Hepatocyte (in vitro differentiated cells): ENCODE data around the gene ISM2. TPM values are rescaled to one million over a fixed set of nuclear protein-coding genes. Genes with fewer than 3 reads are reported as not detected.
A peak's percentile ranks its signal among the peaks of the same experiment; 100 is the strongest.

Experiments
- DNase-seq: peaks from one replicate; pipeline ENCODE4 v3.0.0-alpha.2; 2016; ENCODE audit warnings: low spot score
- H2AFZ ChIP-seq: fragments of 200-600 bp; sonication (generic); 2 replicates; pipeline ENCODE4 v1.6.0; 2016; ENCODE audit warnings: antibody characterized with exemption, mild to moderate bottlenecking
- H3K27ac ChIP-seq: fragments of 200-600 bp; sonication (generic); 2 replicates; pipeline ENCODE4 v1.5.1; 2016; ENCODE audit warnings: mild to moderate bottlenecking
- H3K27me3 ChIP-seq: fragments of 200-600 bp; sonication (generic); 2 replicates; pipeline ENCODE4 v1.6.1; 2016
- H3K36me3 ChIP-seq: fragments of 200-600 bp; sonication (generic); replicated peaks from 2 replicates; pipeline ENCODE4 v1.5.1; 2016; ENCODE audit warnings: low read depth; ENCODE audit not compliant: insufficient read depth
- H3K4me1 ChIP-seq: fragments of 200-600 bp; sonication (generic); 2 replicates; pipeline ENCODE4 v1.5.1; 2016; ENCODE audit warnings: mild to moderate bottlenecking, moderate library complexity; ENCODE audit not compliant: insufficient read depth
- H3K4me2 ChIP-seq: fragments of 200-600 bp; sonication (generic); 2 replicates; pipeline ENCODE4 v1.6.0; 2016
- H3K4me3 ChIP-seq: fragments of 200-600 bp; sonication (generic); 2 replicates; pipeline ENCODE4 v1.5.1; 2016; ENCODE audit warnings: mild to moderate bottlenecking
- H3K79me2 ChIP-seq: fragments of 200-600 bp; sonication (generic); 2 replicates; pipeline ENCODE4 v1.6.0; 2017; ENCODE audit warnings: mild to moderate bottlenecking
- H3K9me2 ChIP-seq: fragments of 200-600 bp; sonication (generic); replicated peaks from 2 replicates; pipeline ENCODE4 v1.6.0; 2017; ENCODE audit warnings: mild to moderate bottlenecking; ENCODE audit not compliant: insufficient read depth
- H3K9me3 ChIP-seq: fragments of 200-600 bp; sonication (generic); 2 replicates; pipeline ENCODE4 v1.5.1; 2016; ENCODE audit warnings: low read depth, mild to moderate bottlenecking
- H4K20me1 ChIP-seq: fragments of 200-600 bp; sonication (generic); 2 replicates; pipeline ENCODE4 v1.6.0; 2016; ENCODE audit warnings: mild to moderate bottlenecking; ENCODE audit not compliant: insufficient read depth, poor library complexity, severe bottlenecking
- EZH2 ChIP-seq: fragments of 200-600 bp; sonication (generic); IDR thresholded peaks from 2 replicates; pipeline ENCODE4 v1.6.1; 2016; ENCODE audit warnings: antibody characterized with exemption, mild to moderate bottlenecking, borderline replicate concordance
- EZH2phosphoT487 ChIP-seq: fragments of 200-600 bp; sonication (generic); IDR thresholded peaks from one replicate; pipeline ENCODE4 v1.6.1; 2018; ENCODE audit warnings: antibody characterized with exemption, mild to moderate bottlenecking, low read depth, moderate library complexity; ENCODE audit not compliant: unreplicated experiment, severe bottlenecking
- WGBS: methylation state at CpG from one replicate; pipeline ENCODE4 v1.1.6; 2016; ENCODE audit warnings: low lambda C conversion rate; ENCODE audit errors: missing lambda C conversion rate; 5-methylcytosine and 5-hydroxymethylcytosine counted together
- polyA plus RNA-seq: library from polyadenylated mRNA; unstranded; fragments of >200 nt; fragmentation: Nextera tagmentation; extraction: Ambion mirVana; gene quantifications from 2 replicates; pipeline ENCODE4 v1.2.1, GENCODE V29; 2016
- total RNA-seq: library from RNA; depleted of rRNA; stranded (reverse); fragments of >200 nt; gene quantifications from 2 replicates; pipeline ENCODE4 v1.2.3, GENCODE V29; 2014
- TF ChIP-seq, protein P1 (sequence below): fragments of 200-600 bp; sonication (generic); IDR thresholded peaks from 2 replicates; pipeline ENCODE4 v1.5.1; 2016; ENCODE audit warnings: antibody characterized with exemption, mild to moderate bottlenecking; ENCODE audit not compliant: poor library complexity

ISM2 gene
- total and polyA plus RNA-seq, 2 experiments from 2014 or later, result 5.1 to 6.3 TPM

DNA sequence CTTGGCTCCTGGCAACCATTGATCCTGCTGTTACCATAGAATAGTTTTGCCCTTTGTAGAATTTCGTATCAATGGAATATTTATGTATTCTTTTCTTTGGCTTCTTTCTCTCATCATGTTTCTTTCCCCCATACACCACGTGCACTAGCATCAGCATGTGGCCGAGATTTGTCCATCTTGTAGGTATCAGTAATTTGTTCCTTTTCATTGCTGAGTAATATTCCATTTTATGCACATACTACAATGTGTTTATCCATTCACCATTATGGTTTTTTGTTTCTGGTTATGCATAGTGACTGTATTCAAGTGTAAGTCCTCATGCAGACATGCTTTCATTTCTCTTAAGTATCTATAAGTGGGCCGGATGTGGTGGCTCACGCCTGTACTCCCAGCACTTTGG is 4.5 kb upstream of the ISM2 start:
- Histone ChIP-seq H3K9me3 (no peaks in the 10 kb centered on the region), H3K79me2 (no peaks in the 10 kb centered on the region), H3K36me3 (no peaks in the 10 kb centered on the region), H3K4me3 (no peak overlapping the region), H2AFZ (no peak overlapping the region), H4K20me1 (no peaks in the 10 kb centered on the region), H3K9me2 (no peaks in the 10 kb centered on the region), H3K27ac (no peak overlapping the region), H3K27me3 (peaks cover 24% of the 10 kb centered on the region), H3K4me1 (no peaks in the 10 kb centered on the region), H3K4me2 (no peak overlapping the region)
- TF ChIP-seq EZH2, result no peak
- TF ChIP-seq EZH2phosphoT487, result no peak
- TF ChIP-seq, protein P1, sequence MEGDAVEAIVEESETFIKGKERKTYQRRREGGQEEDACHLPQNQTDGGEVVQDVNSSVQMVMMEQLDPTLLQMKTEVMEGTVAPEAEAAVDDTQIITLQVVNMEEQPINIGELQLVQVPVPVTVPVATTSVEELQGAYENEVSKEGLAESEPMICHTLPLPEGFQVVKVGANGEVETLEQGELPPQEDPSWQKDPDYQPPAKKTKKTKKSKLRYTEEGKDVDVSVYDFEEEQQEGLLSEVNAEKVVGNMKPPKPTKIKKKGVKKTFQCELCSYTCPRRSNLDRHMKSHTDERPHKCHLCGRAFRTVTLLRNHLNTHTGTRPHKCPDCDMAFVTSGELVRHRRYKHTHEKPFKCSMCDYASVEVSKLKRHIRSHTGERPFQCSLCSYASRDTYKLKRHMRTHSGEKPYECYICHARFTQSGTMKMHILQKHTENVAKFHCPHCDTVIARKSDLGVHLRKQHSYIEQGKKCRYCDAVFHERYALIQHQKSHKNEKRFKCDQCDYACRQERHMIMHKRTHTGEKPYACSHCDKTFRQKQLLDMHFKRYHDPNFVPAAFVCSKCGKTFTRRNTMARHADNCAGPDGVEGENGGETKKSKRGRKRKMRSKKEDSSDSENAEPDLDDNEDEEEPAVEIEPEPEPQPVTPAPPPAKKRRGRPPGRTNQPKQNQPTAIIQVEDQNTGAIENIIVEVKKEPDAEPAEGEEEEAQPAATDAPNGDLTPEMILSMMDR, result no peak
- WGBS, result 98% methylated on average over 5 of the region's 5 CpGs
- no peak for DNase-seq

DNA sequence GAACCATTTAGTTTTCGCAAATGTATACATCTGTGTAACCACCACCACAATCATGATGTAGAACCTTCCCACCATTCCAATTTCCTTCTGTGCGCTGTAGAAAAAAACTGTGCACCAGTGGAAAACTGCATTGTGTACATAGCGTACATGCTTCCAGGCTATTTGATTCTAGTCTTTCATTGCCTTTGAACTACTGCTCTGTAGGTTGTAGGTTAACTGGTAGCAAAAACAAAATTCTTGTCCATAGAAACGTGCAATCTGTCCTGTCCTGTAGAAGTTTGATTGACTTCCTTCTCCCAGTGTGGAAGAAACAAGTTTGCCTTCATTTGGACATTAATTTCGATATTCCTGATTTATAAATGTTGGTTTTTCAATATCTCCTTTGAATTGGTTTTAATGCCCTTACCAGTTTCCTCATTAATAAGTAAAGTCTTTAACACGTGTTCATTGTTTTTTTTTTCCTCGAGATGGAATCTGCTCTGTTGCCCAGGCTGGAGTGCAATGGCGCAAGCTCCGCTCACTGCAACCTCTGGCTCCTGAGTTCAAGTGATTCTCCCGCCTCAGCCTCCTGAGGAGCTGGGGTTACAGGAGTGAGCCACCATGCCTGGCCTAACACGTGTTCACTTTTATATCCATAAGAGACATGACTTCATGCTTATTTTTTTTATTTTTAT is 3.6 kb upstream of the ISM2 start:
- TF ChIP-seq, protein P1, result no peak
- TF ChIP-seq EZH2phosphoT487 (no peak), EZH2 (no peak)
- Histone ChIP-seq H3K4me2 (no peak overlapping the region), H3K27ac (no peak overlapping the region), H3K27me3 (peaks cover 29% of the 10 kb centered on the region), H3K9me3 (no peaks in the 10 kb centered on the region), H3K36me3 (no peaks in the 10 kb centered on the region), H3K4me1 (no peaks in the 10 kb centered on the region), H3K79me2 (no peaks in the 10 kb centered on the region), H3K4me3 (no peak overlapping the region), H2AFZ (no peak overlapping the region), H3K9me2 (no peaks in the 10 kb centered on the region), H4K20me1 (no peaks in the 10 kb centered on the region)
- WGBS, result 86% methylated on average over 11 of the region's 11 CpGs
- no peak for DNase-seq

DNA sequence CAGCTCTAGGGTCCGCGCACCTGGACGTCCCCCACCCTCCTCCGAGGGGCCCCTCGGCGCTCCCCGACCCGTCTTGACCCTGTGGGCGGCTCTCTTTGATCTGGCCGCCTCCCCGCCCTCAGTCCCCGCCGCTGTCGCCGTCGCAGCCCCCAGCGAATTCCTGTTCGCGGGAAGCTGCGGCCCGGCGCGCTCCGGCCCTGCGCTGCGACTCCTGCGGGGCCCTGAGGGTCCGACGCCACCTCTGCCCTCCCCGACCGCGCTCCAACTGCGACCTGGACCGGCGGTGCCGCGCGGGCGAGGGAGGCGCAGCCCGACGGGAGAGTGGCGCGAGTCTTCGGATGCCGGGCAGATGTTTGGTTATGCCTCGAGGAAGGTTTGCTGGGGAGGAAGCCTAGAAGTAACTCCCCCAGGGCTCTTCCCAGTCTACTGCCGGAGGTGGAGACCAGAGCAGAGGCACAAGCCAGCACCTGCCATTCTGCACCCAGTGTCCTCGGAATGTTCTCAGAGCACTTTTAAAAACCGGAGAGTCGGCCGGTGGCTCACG is 440 bp upstream of the ISM2 start:
- Histone ChIP-seq H2AFZ (peak overlapping the region; percentile 92), H3K27ac (no peak overlapping the region)

DNA sequence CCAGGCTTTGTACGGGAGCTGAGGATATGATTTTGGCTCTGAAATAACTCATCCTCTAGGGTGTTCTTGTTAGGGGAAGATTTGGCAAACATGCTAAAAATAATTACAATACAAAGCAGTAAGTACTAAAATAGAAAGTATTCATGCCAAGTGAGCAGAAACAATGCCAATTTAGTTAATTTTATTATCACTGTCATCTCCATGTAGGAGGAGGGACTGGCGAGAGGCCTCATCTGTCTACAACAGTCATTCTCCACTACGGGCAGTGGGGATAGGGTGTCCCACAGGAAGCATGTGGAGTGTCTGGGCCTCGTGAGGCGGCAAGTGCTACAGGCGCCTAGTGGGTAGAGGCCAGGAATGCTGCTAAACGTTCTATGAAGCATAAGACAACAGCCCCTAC is 3.3 kb downstream of the ISM2 start:
- WGBS, result 85% methylated on average over 7 of the region's 7 CpGs
- no peak for DNase-seq
- H3K27ac ChIP-seq, result no peak overlapping the region

More for the DNA sequence above, 440 bp upstream of the ISM2 start:
- no peaks in the 10 kb centered on the region for H3K79me2 ChIP-seq
- H3K27me3 ChIP-seq, result peaks cover 29% of the 10 kb centered on the region
- 10% methylated on average over 38 of the region's 53 CpGs for WGBS
- no peak for DNase-seq
- TF ChIP-seq EZH2 (peak; percentile 70), EZH2phosphoT487 (no peak)
- H3K4me3 ChIP-seq, result peak overlapping the region; percentile 64
- no peaks in the 10 kb centered on the region for H3K9me2 ChIP-seq
- no peaks in the 10 kb centered on the region for H3K9me3 ChIP-seq
- H4K20me1 ChIP-seq, result no peaks in the 10 kb centered on the region
- no peaks in the 10 kb centered on the region for H3K4me1 ChIP-seq
- no peaks in the 10 kb centered on the region for H3K36me3 ChIP-seq
- peak overlapping the region; percentile 100 for H3K4me2 ChIP-seq

More for the DNA sequence above, 3.3 kb downstream of the ISM2 start:
- Histone ChIP-seq H3K36me3 (no peaks in the 10 kb centered on the region), H3K79me2 (no peaks in the 10 kb centered on the region), H4K20me1 (no peaks in the 10 kb centered on the region), H3K9me3 (no peaks in the 10 kb centered on the region), H3K4me3 (no peak overlapping the region), H3K4me2 (no peak overlapping the region), H3K27me3 (peaks cover 24% of the 10 kb centered on the region), H3K9me2 (no peaks in the 10 kb centered on the region), H3K4me1 (no peaks in the 10 kb centered on the region), H2AFZ (no peak overlapping the region)
- TF ChIP-seq EZH2phosphoT487, result no peak
- no peak for TF ChIP-seq EZH2
- TF ChIP-seq, protein P1, result no peak
